ENCODE data around the gene ALK.

The ALK gene

DNA sequence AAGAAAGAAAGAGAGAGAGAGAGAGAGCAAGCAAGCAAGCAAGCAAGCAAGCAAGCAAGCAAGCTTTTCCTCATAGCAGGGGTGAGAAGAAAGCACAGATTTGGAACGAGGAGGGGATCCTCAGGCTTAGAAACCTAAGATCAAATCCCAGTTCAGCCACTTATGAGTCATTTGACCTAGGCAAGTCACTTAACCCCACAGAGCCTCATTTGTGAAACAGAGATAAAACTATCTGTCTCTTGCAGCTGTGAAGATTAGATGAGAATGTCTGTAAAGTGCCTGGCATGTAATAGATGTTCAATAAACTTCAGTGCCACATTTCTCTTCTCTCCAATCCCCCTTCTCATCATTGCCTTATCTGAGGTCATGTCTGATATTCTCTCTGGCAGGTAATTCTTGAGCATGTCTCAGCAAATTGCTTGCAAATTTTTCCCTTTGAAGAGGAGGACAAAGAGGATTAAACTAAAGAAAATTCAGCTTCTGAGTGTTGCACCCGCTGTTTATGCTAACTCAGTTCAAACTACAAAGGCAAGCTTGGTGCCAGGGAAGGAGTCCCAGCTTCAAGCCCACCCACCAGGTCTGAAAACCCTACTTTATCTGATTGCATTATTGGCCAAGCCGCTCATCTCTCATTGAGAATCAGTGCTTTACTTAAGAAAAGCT lies 20.3 kb downstream of the ALK start:
- no peak for DNase-seq

GRCh38 chr2:29898999-29899398 lies 22.4 kb downstream of the ALK start:
- DNase-seq, result no peak

DNA sequence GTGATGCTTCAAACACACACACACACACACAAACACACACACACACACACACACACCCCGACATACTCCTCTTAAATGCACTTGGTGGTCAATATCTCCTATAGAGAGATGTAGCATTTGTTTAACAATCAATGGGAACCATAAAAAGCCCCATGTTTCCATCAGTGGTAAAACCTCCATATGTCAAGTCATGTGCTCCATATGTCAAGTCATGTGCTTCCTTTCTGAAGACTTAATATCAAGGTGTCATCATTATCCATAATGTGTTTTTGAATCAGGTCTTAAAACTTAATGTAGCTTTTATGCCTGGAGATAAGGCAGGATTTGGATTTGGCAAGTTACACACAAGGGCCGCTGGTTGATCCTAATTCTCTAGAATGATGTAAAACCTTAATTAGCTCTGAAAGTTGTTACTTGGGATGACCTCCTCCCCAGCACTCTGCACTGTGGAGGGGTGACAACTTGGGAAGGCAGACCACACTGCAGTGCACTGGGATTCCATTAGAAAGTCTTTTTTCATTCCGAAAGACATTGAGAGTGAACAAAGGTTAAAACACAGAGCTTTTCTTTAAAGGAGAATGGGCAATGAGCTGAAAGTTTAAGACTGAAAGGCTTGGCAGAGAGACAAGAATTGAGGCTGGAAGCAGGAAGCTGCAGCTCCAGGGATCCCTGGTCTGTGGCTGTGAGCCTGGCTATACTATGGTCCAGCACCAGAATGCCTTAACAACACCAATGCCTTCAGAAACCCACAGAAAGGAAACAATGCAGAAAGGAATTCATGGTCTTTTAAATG lies 26.4 kb downstream of the ALK start:
- DNase-seq, result no peak

- no peak for DNase-seq
Observed at GRCh38 chr2:29892585-29893259, 28.7 kb downstream of the ALK start.

GRCh38 chr2:29881089-29881730 lies 40.2 kb downstream of the ALK start:
- no peak for DNase-seq

DNA sequence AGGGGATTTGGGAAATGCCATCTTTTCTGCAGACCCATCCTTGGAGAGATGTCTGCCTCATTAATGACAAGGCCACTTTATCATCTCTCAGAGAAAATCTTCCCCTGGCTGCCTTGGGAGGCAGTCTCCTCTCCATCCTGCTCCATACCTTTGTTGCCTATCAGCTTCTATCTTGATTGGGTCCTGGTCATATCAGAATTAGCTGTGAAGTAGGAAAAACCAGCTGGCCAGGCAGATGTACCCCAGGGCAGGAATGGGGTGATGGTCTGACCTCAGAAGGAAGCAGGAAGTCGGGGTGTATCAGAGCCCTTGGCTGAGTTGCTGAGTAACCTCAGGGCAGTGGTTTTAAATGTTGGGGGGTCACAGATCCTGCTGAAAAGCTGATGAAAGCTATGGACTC lies 41.3 kb downstream of the ALK start:
- no peak for DNase-seq

DNA sequence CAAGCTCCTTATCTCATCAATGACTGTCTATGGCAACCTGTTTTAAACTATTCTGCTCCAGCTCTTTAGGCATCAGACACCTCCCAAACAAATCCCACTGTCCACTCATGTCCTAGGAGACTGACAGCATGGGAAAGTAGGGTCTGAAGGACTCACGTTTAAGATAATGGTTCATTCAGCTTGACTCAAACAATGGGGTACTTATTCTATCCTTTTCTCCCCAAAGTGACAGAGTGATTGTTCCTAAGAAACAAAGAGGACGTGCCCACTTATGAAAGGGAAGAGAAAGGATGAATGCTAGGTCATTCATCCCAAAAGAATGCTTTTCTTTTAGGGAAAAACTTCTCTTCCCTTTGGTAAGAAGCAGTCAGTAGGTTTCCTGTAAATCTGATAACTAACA lies 41.9 kb downstream of the ALK start:
- DNase-seq, result no peak

DNA sequence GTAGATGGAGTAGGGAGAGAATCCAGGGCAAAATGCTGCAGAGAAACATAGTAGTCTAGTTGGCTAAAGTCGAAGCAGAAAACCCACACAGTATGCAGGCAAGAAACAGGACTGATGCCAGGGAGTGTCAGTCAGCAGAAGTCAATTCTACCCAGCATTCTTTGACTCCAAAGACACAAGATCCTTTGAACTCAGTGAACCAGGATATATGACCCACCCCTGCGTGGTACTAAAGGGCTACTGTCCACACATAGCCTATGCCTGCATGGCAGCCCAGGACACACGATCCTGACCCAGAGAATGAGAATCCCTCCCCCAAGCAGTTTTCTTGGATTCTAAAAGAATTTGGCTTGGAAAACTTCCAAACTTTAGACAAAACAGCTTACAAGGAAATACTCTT lies 42.5 kb downstream of the ALK start:
- DNase-seq, result no peak

GRCh38 chr2:29876374-29876773 lies 45.0 kb downstream of the ALK start:
- DNase-seq, result no peak

GRCh38 chr2:29874745-29875144 lies 46.6 kb downstream of the ALK start:
- DNase-seq, result no peak

- DNase-seq, result no peak
Observed at GRCh38 chr2:29872870-29873269, 48.5 kb downstream of the ALK start.

- no peak for DNase-seq
Observed at GRCh38 chr2:29871541-29871940, 49.8 kb downstream of the ALK start.

DNA sequence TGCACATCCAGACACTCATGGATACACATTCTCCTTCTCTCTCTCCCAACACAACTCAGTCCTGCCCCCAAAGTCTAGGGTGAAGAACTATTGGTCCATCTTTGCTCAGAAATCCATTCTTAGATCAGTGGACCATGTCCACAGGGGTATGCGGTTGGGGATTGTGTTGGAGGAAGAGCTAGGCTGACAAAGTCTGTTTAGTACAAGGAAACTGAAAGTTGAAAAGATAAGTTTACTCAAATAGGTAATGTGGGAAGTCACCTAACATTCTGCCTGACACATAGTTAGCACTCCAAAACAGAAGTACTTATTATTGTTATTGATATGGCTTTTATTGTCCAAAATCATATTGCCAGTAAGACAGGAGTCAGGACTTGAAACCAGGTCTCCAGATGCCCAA lies 55.9 kb downstream of the ALK start:
- DNase-seq, result no peak

GRCh38 chr2:29864988-29865387 lies 56.4 kb downstream of the ALK start:
- no peak for DNase-seq

- DNase-seq, result no peak
Observed at GRCh38 chr2:29855924-29856639, 65.3 kb downstream of the ALK start.

DNA sequence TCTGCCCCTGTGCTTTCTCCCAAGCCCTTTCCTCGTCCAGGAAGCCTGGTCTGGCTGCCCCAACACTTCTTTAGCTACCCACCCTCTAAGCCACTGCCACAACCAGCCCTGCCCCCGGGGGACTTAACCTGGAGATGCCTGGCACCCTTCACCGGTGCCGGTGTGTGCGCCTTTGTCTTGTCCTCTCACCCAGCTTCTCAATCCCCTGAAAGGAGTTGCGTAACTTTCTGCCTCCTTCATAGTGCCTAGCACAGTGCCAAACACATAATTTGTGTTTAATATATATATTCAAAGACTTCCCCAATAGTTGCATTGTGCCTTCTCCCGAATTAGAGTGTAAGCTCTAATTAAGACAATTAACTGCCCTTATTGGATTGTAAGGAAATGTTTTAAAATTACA lies 70.6 kb downstream of the ALK start:
- no peak for DNase-seq

GRCh38 chr2:29848566-29849310 lies 72.6 kb downstream of the ALK start:
- DNase-seq, result no peak

DNA sequence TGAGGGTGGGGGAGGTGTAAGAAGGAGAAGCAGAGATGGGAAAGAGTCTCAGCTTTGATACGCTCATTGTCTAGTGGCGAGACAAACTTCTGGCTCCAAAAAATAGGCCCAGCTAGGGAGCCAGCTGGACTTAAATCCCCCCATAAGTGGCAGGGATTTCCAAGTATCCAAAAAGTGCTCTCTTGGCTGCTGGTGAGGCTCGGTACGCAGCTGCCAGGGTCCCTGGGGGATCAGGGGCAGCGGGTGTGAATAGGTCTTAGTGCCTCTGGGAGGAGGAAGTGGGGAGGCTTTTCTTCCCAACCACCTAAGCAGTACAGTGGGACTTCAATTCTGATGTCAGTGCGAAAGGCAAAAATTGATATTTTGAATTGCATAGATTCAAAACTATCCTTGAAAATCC lies 73.5 kb downstream of the ALK start:
- DNase-seq, result no peak

DNA sequence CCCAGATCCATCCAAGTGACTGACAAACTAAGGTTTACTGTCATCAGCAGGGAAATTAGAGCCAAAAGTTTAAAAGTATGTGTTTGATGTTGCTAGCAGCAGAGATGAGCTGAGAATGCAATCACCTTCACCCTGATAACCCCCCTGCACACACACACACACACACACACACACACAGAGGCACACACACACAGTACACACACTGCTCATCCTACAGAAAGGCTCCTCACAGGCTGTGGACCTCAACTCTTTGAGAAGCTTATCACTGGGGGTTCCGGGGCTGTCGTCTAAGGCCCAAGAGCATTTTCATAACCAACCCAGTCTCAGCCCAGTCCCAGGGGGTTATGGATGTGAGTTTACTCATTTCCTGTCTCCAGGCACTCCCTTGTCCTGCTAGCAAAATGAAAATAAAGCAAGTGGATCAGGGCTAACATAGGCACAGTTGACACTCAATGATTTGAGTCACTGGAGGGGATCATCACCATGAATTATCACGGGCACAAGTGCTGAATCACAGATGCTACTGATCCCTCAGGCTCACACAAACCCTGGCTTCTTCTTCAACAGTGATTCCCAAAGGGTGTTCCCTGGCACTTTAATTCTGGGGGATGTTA lies 76.6 kb downstream of the ALK start:
- no peak for DNase-seq

GRCh38 chr2:29841386-29842004 lies 79.9 kb downstream of the ALK start:
- peak; percentile 44 to 69 for DNase-seq

GRCh38 chr2:29839306-29839705 lies 82.1 kb downstream of the ALK start:
- DNase-seq, result no peak
